Lower leg skin (tissue), 4 donors: ENCODE data around the gene OR4P4. TPM values are rescaled to one million over a fixed set of nuclear protein-coding genes. Genes with fewer than 3 reads are reported as not detected.

Experiments used
- DNase-seq, 2 donors: peaks; one replicate each; pipeline ENCODE4 v3.0.0-alpha.2; 2019; ENCODE audit warnings: low spot score in 2 of 2
- H3K4me3 ChIP-seq: fragments of 200-600 bp; sonication (generic); 2 replicates; pipeline ENCODE4 v1.5.1; 2017; ENCODE audit warnings: mild to moderate bottlenecking, low read depth; ENCODE audit not compliant: poor library complexity, severe bottlenecking
- POLR2A ChIP-seq, 2 donors: fragments of 450-650 bp; IDR thresholded peaks; one replicate each; pipeline ENCODE4 v1.6.1; 2016 to 2017; ENCODE audit warnings: antibody characterized with exemption in 2 of 2, mild to moderate bottlenecking in 1 of 2, moderate library complexity in 1 of 2
- WGBS, 2 donors: methylation state at CpG; one replicate each; pipeline ENCODE4 v1.1.5; 2018; 5-methylcytosine and 5-hydroxymethylcytosine counted together
- intact Hi-C: fragments of 100-400 bp; cut with DNase I; formaldehyde crosslinking; loops from one replicate; pipeline ENCODE4 v1.15.0; 2023; ENCODE audit warnings: low total_unique reads
- total RNA-seq, 4 donors: library from RNA; depleted of rRNA; stranded (reverse); fragments of >200 nt; gene quantifications; one replicate each; pipeline ENCODE4 v1.1.0, GENCODE V29; 2016
- TF ChIP-seq, protein P1 (sequence below), 3 donors: fragments of 450-650 bp; IDR thresholded peaks; one replicate each; pipeline ENCODE4 v1.5.1; 2016; ENCODE audit warnings: antibody characterized with exemption in 3 of 3, mild to moderate bottlenecking in 3 of 3, moderate library complexity in 2 of 3

Gene OR4P4
- total RNA-seq, result not detected

DNA sequence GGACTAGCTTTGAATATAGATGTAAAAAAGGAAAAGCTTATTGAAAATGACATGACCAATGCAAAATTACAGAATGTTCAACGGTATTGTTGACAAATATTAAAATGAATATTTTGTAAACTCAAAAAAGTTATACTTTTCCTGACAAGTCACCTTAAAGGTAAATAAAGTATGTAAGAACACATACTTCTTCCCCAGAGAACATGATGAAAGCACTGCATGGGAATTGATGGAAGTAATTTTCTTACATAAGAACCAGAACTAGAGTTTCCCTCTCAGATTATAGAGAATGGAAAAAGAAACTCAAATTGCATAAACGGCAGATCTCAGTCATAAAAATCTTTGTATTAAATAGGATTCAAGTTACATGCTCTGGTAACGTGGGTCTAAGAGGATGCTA, at the start of gene OR4P4:
Gene OR4P4, plus strand, starts transcription at position 301 of the 400 bp plus-strand sequence.
- DNase-seq, result no peak
- 51 to 57% methylated on average over 3 of the region's 3 CpGs for WGBS, 2 donors
- no peak within 1 kb of the TSS for H3K4me3 ChIP-seq
- no peak for TF ChIP-seq POLR2A (IDR thresholded peaks at IDR 0.05)
- TF ChIP-seq, protein P1, sequence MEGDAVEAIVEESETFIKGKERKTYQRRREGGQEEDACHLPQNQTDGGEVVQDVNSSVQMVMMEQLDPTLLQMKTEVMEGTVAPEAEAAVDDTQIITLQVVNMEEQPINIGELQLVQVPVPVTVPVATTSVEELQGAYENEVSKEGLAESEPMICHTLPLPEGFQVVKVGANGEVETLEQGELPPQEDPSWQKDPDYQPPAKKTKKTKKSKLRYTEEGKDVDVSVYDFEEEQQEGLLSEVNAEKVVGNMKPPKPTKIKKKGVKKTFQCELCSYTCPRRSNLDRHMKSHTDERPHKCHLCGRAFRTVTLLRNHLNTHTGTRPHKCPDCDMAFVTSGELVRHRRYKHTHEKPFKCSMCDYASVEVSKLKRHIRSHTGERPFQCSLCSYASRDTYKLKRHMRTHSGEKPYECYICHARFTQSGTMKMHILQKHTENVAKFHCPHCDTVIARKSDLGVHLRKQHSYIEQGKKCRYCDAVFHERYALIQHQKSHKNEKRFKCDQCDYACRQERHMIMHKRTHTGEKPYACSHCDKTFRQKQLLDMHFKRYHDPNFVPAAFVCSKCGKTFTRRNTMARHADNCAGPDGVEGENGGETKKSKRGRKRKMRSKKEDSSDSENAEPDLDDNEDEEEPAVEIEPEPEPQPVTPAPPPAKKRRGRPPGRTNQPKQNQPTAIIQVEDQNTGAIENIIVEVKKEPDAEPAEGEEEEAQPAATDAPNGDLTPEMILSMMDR (IDR thresholded peaks at IDR 0.05), result no peak
- intact Hi-C loops, result no loop called here

DNA sequence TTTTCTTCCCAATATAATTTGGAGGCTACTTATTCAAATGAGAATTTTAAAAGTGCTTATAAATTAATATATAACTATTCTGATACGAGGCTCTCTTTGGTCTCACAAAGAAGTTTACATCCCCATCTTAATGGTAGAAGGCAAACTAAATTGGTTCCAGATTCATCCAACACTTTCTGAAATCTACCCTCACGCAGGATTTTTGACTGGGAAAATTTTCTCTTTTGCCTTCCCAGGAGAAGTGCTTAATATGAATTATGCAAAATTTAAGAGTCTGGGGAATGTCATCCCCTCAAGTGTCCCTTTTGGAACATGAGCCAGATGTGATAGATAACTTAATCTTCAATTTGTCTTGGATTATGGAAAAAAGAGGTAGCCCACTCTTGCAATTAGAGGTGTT, 27.4 kb upstream of the OR4P4 start, which contains the start of gene OR4C11:
Gene OR4C11, minus strand, starts transcription at position 101 of the 400 bp plus-strand sequence. CDS start 3,272 bp downstream, outside the sequence.
- WGBS, 2 donors, result 48 to 68% methylated on average over 2 of the region's 2 CpGs
- intact Hi-C loops, result no loop called here

DNA sequence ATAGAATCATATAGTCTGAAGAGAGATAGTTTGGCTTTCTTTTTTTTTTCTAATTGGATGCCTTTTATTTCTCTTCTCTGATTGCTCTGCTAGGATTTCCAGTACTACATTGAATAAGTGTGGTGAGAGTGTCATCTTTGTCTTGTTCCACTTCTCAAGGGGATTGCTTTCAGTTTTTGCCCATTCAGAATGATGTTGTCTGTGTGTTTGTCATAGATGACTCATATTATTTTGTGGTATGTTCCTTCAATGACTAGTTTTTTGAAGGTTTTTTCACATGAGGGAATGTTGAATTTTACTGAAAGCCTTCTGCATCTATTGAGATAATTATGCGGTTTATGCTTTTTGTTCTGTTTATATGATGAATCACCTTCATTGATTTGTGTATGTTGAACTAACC, 10.4 kb upstream of the OR4P4 start:
- DNase-seq, result no peak
- TF ChIP-seq, protein P1 (IDR thresholded peaks at IDR 0.05), result no peak
- TF ChIP-seq POLR2A (IDR thresholded peaks at IDR 0.05), result no peak
- intact Hi-C loops, result no loop called here
- no peak overlapping the region for H3K4me3 ChIP-seq
- 77 to 93% methylated on average over 1 of the region's 1 CpG for WGBS, 2 donors

More for the DNA sequence above, 27.4 kb upstream of the OR4P4 start, which contains the start of gene OR4C11:
- DNase-seq, result no peak
- no peak within 1 kb of the TSS for H3K4me3 ChIP-seq
- no peak for TF ChIP-seq POLR2A (IDR thresholded peaks at IDR 0.05)
- TF ChIP-seq, protein P1 (IDR thresholded peaks at IDR 0.05), result no peak

DNA sequence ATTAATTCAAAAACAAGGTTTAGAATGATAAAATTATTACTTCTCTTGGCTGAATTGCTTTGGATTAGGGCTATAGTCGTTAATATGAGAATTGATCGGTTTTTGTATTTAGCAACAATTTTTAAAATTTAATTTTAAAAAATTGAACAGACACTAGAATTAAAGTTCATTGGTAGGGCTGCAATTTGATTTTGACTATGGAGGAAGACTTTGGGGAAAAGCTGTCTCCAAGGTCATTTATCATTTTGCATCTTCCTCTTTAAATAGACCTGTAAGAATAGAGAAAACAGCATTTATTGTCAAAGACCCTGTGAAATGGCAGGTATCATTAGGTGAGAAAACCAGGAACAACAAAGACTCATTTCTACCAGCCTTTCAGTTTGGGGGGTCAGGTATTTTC, 13.1 kb downstream of the OR4P4 start, which contains the start of gene OR4S2:
Gene OR4S2, plus strand, starts transcription at position 301 of the 400 bp plus-strand sequence. CDS start 2,577 bp downstream, outside the sequence.
- intact Hi-C loops, result no loop called here
- no peak for DNase-seq
- H3K4me3 ChIP-seq, result no peak within 1 kb of the TSS
- TF ChIP-seq, protein P1 (IDR thresholded peaks at IDR 0.05), result no peak
- TF ChIP-seq POLR2A (IDR thresholded peaks at IDR 0.05), result no peak
- 81% methylated on average over 2 of the region's 2 CpGs for WGBS, 2 donors

DNA sequence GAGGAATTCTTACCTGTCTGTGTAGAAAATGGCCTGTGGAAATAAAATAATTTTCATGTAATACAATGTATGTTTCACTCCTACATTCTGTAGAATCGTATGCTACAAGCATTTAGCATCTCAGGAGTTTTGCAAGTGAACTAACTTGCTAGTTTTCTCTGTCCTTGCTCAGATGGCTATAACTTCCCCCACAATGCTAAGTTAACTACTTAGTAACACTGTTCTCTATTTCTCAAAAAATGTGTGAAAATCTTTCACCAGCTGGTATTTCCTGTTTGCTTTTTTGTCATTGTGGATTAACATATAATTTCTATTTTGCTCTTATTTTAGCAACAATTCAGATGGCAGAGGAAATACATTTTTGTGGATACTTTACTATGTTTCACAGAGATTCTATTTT, 17.6 kb downstream of the OR4P4 start:
- no peak overlapping the region for H3K4me3 ChIP-seq
- no peak for TF ChIP-seq POLR2A (IDR thresholded peaks at IDR 0.05)
- TF ChIP-seq, protein P1 (IDR thresholded peaks at IDR 0.05), result no peak
- intact Hi-C loops, result no loop called here
- WGBS, 2 donors, result 71 to 89% methylated on average over 1 of the region's 1 CpG
- no peak for DNase-seq

DNA sequence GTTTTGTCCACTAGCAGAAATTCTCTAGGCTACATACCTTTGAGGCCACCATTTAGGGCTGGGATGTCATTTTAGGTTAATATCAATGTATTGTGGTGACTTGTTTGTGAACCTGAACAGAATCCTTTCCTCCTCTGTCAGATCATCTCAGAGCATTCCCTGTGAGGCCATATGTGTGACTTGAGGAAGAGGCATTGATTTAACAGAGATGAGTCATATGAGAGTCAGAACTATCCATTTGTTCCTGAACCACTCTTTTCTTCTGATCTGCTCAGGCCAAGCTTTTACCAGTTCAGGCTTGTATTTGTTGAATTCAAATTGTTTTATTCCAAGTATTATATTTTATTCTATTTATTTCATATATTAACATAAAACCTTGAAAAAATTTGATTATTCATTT, 20.2 kb downstream of the OR4P4 start:
- H3K4me3 ChIP-seq, result no peak overlapping the region
- TF ChIP-seq POLR2A (IDR thresholded peaks at IDR 0.05), result no peak
- TF ChIP-seq, protein P1 (IDR thresholded peaks at IDR 0.05), result no peak
- no peak for DNase-seq
- intact Hi-C loops, result no loop called here
